GM19324 (cell line): ENCODE data around the gene CD96.
"Not testable (repeated sequence)": the region's sequence is repeated elsewhere in the genome, so short reads cannot be mapped to it uniquely, and the experiment has no call there.

Experiments used
- ATAC-seq: cut with Tn5 transposase; IDR thresholded peaks from one replicate; pipeline ENCODE4 v1.9.1; 2021; ENCODE audit warnings: mild to moderate bottlenecking, moderate library complexity; ENCODE audit not compliant: unreplicated experiment, low FRiP score

Gene CD96, protein sequence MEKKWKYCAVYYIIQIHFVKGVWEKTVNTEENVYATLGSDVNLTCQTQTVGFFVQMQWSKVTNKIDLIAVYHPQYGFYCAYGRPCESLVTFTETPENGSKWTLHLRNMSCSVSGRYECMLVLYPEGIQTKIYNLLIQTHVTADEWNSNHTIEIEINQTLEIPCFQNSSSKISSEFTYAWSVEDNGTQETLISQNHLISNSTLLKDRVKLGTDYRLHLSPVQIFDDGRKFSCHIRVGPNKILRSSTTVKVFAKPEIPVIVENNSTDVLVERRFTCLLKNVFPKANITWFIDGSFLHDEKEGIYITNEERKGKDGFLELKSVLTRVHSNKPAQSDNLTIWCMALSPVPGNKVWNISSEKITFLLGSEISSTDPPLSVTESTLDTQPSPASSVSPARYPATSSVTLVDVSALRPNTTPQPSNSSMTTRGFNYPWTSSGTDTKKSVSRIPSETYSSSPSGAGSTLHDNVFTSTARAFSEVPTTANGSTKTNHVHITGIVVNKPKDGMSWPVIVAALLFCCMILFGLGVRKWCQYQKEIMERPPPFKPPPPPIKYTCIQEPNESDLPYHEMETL

DNA sequence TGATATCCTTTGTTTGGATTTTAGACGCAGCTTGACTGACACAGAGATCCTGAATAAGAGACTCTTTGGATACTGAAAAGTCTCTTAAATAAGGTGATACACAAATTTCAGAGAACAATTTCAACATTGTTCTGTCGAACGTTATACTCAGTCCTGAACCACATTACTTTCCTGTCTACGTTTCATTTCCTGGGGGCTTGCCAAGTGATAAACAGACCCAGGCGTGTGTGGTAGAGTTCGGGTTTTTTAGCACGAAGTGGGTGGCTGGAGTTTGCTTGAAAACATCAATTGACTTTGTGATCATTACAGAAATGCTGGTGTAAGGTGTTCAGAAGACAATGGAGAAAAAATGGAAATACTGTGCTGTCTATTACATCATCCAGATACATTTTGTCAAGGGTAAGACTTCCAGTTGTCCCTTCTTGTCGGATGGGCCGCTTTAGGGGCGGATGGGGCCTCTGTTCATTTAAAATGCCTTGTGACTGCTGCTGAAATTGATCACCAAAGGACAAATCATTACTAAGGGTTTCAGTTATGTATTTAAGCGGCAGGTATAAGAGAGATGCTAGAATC, at the start of gene CD96:
TSS of gene CD96 (plus strand) at position 287 of the 573 bp plus-strand sequence. CDS start at position 339, 52 bp downstream.
- peak; percentile 47 for ATAC-seq

DNA sequence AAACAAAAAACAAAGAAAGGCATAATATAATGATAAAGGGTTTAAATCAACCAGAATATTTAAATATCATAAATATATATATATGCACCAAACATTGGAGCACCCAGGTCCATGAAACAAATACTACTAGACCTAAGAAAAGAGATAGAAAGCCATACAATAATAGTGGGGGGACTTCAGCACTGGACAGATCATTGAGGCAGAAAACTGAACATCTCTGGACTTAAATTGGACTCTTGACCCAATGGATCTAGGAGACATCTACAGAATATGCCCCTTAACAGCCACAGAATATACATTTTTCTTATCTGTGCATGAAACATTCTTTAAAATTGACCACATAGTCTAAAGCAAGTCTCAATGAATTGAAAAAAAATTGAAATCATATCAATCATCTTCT, 48.7 kb upstream of the CD96 start:
- no peak for ATAC-seq

DNA sequence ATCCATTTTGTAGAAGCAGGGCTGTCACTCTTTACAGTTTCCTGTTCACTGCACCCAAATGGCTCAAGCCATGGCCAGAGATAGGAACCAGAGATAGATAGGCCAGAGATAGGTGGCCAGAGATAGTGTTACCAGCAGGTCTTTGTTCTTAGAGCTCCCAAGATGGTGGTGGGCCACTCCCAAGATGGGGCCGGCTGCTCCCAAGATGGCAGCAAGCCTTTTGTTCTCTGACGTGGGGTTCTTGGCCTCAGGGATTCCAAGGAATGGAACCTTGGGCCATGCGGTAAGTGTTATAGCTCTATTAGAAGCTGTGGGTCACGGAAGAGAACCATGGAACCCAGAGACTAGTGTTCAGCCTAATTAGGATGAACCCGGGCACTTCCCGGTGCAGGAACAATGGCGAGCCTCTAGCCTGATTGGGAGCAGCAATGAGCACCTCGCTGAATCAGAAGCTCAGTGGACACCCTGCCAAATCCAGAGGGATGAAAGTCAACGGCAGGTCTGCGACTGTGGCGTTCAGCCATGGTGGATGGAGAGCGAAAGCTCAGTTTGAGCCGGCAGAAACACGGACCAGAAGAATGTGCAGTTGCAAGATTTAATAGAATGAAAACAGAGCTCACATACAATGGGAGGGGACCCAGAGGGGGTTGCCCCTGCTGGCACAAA, 45.0 kb upstream of the CD96 start:
- ATAC-seq: no peak

DNA sequence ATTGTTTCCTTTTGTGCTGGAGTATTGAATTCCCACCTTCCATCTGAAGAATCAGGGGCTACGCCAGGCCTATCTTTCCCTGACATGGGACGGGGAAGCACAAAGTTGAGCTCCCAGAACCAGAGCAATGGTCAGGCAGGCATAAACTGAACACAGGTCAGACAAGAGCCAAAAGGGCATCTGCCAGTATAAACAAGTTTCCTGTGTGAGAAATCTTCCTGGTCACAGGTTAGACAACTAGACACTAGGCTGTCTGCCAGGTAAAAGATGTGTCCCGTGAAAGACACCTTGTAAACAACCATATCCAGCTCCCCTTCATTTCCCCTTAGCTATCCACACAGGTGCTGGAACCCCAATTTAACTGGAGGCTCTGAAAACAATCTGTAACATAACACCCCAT, 44.0 kb upstream of the CD96 start:
- ATAC-seq: no peak

DNA sequence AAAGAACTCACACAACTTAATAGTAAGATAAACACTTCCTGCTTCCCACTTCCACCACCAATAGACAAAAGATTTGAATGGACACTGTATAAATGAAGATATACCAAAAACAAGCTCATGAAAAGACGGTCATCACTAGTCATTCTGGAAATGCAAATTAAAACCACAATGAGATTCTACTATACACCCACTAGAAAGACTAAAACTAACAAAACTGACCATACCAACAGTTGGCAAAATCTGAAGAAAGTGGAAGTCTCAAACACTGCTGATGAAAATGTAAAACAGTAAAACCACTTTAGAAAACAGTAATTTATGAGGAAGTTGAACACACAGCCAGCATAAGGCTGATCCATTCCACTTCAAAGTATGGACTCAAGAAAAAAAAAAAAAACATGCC, 35.6 kb upstream of the CD96 start:
- no peak for ATAC-seq

DNA sequence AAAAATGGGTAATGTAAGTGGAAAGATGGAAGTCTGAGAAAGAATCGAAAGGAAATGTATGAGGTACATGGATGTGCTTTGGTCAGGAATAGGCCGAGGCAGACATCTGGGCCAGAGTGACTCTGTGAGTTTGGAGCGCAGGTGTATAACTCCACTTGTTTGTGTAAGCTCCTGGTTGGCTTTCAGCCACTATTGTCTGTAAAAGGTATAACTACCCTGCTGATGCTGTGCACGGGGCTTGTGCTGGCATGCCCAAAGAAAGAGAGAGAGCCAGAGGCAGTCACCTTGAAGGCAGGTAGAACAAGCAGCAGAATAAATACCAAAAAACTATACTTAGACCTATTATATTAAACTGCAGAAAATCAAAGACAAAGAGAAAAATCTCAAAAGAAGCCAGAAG, 32.7 kb upstream of the CD96 start:
- ATAC-seq: no peak

DNA sequence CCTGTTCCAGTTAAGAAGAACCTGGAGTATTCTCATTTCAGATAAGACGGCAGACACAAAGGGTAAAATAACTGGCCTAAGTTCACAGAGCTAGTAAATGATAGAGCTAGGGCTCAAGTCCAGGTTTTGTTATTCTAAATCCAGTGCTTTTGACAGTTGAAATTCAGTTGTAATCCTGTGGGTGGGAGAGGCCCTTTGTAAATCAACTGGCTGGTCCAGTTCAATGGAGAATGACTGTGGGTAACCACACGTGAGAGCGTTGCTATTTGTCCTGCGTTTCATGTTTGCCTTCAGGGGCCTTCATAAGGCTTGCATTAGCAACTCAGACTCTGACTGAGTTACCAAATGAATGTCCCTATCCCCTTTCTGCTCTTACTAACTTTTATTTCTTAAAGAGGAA, 24.2 kb upstream of the CD96 start:
- no peak for ATAC-seq

DNA sequence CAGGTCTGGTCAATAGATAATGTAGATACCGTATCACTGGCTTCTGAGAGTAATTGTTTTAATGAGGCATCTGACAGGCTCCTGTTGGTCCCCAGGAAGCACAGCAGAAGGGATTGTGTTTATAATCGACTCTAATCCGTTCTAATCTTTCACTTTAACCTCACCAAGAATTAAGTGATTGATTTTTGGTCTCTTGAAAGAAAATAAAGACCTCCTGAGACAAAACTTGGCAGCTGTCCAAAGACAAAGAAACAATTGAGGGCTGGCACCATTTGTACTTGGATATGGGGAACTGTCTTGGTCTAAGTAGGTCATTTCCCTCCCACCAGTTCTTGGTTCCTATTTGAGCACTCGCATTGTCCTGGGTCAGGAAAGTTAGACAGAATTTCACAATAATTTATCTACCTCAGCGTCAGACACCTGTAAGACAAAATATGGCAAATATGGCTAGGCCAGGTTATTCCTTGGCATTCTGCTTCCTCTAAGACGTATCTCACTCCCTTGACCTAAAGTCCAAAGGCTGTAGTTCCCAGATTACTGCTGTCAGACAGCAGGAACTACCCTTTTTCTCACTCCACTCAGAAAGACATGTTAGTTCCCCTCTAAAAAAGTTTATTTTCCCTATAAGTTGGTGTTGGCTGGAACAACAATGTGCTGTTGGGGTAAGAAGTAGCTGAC, 22.7 kb upstream of the CD96 start:
- ATAC-seq: no peak

DNA sequence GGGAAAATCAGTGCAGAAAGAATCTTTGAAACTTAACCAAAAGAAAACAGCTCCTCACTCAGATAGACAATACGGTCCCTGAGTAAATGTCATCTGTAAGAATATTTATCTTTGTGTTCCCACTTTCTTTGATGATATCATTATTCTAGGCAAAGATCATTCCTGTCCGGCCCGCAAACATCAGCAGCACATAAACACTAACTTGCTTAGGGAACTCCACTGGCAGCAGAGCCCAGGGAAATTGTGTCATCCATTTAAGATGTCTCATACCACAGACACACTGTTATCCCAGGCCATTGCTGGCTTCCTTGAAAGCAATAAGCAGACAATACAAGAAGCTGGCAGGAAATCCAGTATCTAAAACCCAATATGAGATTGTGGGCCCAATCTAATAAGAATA, 20.1 kb upstream of the CD96 start:
- ATAC-seq: no peak

DNA sequence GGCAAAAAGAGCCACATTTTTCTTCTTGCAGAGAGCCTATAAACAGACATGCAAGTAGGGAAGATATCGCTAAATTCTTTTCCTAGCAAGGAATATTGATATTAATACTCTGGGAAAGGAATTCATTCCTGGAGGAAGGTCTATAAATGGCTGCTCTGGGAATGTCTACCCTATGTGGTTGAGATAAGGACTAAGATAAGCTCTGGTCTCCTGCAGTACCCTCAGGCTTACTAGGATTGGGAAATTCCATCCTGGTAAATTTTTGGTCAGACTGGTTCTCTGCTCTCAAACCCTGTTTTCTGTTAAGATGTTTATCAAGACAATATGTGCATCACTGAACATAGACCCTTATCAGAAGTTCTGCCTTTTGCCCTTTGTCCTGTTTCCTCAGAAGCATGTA, 17.5 kb upstream of the CD96 start:
- not testable (repeated sequence) for ATAC-seq

DNA sequence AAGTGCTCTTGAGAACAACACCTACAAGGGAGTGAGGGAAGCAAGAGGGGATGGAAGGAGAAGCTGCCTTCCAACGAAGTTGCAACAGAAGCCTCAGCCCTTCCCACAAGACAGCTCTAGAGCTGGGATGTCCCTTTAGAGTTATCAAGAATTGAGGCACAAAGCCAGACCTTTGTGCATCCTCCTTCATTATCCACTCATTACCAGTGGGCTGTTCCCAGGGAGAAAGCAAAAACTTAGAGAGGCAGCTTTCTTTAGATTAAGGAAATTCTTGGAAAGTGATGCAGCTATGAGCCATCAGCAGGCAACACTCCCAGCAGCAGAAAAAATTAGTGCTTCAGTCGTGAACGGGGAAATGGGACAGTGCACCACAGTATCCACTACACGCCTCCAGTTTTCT, 10.6 kb upstream of the CD96 start:
- ATAC-seq: no peak

DNA sequence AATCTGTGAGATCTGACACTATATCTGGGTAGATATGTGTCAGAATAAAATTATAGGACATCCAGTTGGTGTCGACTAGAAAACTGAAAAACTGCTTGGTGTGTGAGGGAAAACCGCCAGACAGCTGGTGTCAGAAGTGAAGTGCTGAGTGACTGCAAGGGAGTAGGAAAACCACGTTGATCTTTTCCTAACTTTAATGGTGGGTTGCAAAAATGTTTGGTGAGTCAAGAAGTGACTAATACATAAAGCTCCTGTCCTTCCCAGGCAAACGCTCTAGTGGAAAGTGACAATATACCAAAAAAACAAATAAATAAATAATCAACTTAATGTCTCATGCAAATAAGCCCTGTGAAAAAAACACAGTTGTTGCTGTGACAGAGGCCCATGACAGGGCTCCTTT, 7.3 kb upstream of the CD96 start:
- no peak for ATAC-seq

DNA sequence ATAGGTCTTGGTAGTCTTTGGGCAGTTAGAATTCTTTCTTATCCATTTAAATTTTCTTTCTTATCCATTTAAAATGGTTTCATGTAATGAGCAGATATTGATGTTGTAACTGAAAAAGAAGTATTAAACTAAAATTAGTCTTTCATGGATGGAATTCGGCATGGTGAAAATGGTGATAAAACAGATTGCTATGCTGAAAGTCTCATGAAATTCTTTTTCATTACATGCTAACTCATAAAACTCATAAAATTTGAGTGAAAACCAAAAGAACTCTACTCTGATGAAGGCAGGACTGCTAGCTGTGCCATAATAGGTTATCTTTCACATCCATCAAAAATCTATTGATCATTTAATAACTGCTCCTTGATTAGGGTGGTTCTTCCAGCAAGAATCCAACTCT, 3.9 kb upstream of the CD96 start:
- no peak for ATAC-seq

DNA sequence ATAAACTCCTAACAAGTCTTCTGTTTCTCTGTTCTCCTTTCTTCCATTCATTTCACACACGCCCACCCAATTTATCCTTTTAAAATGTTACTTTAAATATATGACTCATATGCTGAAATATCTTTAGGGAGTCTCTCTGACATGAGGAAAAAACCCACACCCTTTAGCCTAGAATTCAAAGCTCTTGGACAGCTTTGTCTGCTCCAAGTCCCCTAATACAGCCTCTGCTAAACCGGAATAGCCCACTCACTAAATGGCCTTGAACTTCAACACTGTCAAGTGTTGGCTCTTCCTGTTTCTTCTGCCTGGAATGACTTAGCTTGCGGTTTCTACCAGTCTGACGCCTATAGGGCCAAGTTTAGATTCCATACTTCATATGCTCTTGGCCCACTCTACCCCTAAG, 3.3 kb upstream of the CD96 start:
- peak; percentile 14 for ATAC-seq

DNA sequence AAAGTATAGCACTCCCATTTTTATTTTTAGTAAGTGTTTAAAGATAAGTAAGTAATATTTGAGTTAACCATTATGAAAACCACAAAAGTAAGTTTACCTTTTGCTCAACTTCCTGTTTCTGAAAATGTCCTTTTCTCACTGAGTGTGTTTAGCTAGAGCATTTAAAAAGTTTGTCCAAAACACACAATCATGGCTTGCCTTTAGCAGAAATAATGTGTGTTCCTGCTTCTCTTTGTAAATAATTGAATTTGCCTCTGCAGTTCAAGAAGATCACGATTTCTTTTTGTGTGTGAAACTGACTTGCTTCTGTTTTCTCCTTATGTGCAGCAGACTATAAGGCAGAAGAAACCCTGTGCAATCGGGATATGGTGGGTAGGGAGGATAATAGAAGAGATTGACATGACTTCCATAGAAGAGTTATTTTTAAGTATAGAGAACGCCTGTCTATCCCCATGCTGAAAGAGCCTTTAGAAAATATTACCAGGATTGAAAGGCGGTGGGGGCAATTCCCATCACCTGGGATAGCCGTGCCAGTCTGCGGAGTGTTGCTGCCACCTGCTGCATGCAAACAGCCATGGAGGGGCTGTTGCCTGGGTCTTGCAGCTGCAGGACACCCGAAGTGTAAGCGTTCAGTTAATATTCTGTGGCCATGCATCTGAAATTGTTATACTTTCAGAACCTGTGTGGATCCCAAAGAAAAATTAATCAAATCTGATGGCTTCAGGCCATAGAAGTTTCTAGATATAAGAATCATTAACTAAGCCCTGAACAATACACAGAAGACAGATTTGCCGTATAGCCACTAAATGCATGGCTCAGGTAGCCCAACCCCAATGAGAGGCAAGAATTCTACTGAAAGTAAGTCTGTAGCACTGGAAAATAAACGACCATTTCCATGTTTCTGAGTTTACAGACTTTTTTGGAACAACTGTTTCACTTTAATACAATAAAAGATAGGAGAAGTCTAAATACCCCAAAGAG, 2.4 kb upstream of the CD96 start:
- ATAC-seq: peak; percentile 81

DNA sequence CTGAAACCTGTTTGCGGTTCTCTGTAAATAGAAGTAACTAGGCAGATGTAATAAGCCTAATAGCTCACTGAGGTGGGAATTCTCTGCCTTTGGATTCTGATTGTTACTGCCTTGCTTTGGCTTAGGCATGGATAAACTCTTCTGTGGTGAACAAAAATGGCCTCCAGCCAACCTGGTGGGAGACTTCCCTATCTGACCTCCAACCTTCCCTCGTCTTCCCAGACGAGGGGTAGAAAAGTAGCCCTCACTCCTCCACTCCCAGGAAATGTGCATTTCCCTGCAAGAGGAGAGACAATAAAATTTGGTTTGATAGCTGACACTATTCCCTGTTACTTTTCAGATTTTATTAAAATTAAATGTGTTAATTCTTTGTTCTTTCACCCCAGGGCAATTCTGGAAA, 606 bp upstream of the CD96 start:
- ATAC-seq: no peak

DNA sequence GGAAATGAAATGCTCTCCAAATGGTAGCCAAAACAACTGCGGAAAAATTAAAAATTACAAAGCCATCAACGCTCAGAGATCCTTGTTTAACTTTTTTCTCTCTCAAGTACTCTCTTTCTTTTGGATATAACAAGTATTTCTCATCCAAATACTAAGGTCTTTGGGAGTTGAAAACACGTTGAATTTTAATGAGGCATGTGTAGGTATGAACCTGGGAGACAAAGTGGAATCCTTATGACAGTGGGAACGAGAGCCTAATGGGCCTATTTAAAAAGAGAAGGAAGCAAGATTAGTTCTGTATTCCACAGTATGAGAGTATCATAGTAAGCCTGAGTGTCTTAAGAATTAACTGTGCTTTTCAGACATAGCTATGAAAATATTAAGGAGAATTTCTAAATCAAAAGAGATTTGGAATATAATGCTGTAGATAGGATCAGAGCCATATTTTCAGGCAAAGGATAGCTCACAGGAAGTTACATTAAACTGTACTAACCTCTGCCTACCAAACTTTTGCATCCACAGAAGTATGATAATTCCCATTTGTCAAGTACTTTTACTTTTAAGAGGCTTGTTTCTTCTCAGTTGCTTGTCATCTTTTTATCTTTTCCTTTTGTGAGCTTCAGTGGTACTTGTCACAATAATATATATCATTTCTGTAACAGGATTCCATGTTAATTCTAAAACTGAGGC, 759 bp downstream of the CD96 start:
- ATAC-seq: no peak

DNA sequence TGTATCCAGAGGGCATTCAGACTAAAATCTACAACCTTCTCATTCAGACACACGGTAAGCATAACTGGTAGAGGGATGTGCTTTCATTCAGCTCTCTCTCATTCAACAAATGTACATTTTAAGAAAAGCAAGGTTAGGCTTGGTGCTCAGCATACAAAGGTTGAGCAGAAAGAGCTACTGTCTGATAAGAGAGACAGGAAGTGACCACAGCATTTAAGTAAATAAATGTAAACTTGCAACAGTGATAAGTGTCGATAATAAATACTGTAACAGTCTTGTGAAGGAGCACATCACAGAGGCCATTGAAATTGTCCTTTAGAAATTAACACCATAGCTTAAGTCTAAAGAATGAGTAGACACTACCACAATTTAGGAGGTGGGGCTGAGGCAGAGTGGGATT, 3.4 kb downstream of the CD96 start:
- ATAC-seq: no peak

DNA sequence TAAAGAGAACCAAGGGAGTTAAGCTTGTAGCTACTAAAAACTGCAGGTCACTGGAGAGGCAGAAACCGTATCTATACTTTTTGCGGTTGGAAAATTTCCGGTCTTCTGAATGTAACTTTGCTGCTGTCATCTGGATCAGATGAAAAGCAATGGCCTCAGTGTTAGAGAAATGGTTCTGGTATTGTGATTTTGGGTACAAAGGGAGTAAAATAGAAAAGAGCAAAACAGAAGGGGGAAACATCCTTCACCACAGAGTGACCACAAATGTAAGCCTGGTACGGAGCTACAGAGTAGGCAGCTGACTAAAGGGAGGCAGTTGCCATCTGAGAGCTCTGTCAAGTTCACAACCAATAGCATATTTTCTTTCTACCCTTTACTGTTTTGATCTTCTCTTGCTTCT, 5.6 kb downstream of the CD96 start:
- peak; percentile 87 for ATAC-seq
